Prostate gland (tissue), 2 donors: ENCODE data around the gene FADS2.

Source experiments
- CTCF ChIP-seq, 4 experiments: fragments of 200-600 bp in 2 of 4; fragments of 450-650 bp in 2 of 4; sonication (generic) in 2 of 4; IDR thresholded peaks; 1 replicate in 3 of 4; 2 replicates in 1 of 4; pipeline ENCODE4 v1.5.1; 2016 to 2019; ENCODE audit warnings: antibody characterized with exemption in 4 of 4, mild to moderate bottlenecking in 2 of 4, moderate library complexity in 2 of 4
- POLR2A ChIP-seq: fragments of 450-650 bp; IDR thresholded peaks from one replicate; pipeline ENCODE4 v1.6.1; 2016; ENCODE audit warnings: antibody characterized with exemption, mild to moderate bottlenecking

GRCh38 chr11:61834278-61835048 lies 6.4 kb downstream of the FADS2 start:
- no peak for TF ChIP-seq POLR2A
- TF ChIP-seq CTCF (IDR thresholded peaks at IDR 0.05) = no peak
